GM12874 (cell line): ENCODE data around the gene GCK.

Source experiments
- TF ChIP-seq, protein P1 (sequence below): IDR thresholded peaks from 2 replicates; pipeline ENCODE4 v1.5.1; 2011; ENCODE audit warnings: low read depth, mild to moderate bottlenecking, control low read depth, low read length, moderate library complexity; ENCODE audit not compliant: insufficient read depth

GCK gene

GRCh38 chr7:44110719-44111635 lies 78.3 kb downstream of the GCK start:
- TF ChIP-seq, protein P1, sequence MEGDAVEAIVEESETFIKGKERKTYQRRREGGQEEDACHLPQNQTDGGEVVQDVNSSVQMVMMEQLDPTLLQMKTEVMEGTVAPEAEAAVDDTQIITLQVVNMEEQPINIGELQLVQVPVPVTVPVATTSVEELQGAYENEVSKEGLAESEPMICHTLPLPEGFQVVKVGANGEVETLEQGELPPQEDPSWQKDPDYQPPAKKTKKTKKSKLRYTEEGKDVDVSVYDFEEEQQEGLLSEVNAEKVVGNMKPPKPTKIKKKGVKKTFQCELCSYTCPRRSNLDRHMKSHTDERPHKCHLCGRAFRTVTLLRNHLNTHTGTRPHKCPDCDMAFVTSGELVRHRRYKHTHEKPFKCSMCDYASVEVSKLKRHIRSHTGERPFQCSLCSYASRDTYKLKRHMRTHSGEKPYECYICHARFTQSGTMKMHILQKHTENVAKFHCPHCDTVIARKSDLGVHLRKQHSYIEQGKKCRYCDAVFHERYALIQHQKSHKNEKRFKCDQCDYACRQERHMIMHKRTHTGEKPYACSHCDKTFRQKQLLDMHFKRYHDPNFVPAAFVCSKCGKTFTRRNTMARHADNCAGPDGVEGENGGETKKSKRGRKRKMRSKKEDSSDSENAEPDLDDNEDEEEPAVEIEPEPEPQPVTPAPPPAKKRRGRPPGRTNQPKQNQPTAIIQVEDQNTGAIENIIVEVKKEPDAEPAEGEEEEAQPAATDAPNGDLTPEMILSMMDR, result no peak

GRCh38 chr7:44109991-44110390 lies 79.2 kb downstream of the GCK start:
- TF ChIP-seq, protein P1, result no peak

DNA sequence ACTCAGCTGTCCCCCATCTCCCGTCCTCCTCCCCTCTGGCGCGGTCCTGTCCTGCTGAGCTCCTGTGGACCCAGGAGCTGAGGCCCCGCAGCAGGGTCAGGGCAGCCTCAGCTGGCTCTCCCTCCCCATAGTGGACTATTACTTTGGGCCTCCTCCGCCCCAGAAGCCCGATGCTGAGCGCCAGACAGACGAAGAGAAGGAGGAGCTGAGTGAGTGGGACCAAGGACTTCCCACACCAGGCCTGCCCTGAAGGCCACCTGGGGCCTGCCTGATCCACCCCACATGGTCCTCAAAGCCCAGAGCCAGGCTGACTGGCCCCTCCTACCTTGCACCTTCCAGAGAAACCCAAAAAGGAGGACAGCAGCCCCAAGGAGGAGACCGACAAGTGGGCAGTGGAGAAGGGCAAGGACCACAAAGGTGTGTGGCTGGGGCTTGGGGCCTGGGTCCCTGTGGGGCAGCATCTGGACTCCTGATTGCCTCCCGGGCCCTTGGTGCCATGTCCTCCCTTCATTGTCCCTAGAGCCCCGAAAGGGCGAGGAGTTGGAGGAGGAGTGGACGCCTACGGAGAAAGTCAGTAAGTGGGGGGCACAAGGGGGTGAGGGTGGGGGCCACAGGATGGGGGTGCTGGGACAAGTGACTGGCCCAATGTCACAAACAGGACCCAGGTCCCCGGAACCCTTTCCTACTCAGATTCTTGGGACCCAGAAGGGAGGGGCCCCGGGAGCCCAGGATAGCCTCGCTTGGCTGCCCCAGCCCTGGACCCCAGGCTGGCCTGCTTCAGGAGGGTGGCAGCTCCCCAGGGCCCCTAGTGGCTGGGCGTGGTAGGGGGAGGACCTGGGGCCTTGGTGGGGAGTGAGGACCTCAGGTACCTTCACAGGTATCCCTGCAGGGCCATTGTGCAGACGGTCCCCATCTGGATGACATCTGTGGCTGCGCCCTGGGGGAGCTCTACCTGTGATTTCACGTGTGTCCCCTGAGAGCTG lies 80.2 kb downstream of the GCK start:
- TF ChIP-seq, protein P1, result peak; percentile 38

- TF ChIP-seq, protein P1, result no peak
Measured at GRCh38 chr7:44107961-44108767, 81.1 kb downstream of the GCK start.

DNA sequence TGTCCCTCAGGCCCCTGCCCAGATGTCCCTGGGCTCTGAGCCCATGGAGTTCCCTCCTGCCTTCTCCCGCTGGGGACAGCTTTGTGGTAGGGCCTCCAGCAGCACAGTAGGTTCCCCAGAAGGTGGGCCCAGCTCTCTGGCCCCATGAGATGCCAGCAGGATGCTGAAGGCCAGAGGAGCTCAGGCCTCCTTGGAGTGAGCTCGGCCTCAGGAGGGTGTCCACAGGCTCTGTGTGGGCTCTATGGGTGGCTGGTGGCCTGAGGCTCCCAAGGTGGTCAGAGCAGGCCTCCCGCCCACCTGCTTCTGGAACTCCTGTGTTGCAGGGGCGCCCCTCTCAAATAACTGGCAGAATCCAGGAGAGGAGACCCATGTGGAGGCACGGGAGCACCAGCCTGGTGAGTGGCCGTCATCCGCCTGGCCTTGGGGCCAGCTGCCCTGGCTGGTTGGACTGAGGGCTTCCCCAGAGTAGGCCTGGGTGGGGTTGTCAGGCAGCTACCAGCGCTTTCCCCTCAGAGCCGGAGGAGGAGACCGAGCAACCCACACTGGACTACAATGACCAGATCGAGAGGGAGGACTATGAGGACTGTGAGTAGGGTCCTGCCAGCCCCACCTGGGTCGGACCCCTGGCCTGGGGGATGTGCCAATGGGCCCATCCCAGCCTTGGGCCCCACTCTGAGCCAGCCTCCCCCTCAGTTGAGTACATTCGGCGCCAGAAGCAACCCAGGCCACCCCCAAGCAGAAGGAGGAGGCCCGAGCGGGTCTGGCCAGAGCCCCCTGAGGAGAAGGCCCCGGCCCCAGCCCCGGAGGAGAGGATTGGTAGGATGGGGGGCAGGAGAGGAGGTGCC lies 81.9 kb downstream of the GCK start:
- TF ChIP-seq, protein P1, result no peak

GRCh38 chr7:44106311-44107065 lies 82.8 kb downstream of the GCK start:
- TF ChIP-seq, protein P1, result no peak
